Gastrocnemius medialis (tissue), 4 donors: Measurements from ENCODE around the gene TANC1.

Experiments used
- POLR2A ChIP-seq, 2 donors: fragments of 450-650 bp; IDR thresholded peaks; one replicate each; pipeline ENCODE4 v1.6.1; 2017; ENCODE audit warnings: antibody characterized with exemption in 2 of 2, mild to moderate bottlenecking in 2 of 2, moderate library complexity in 2 of 2
- TF ChIP-seq, protein P1 (sequence below), 5 experiments: fragments of 450-650 bp in 3 of 5; fragments of 200-600 bp in 2 of 5; sonication (generic) in 2 of 5; IDR thresholded peaks in 4 of 5; conservative IDR thresholded peaks in 1 of 5; 1 replicate in 4 of 5; 2 replicates in 1 of 5; pipeline ENCODE4 v1.5.1; 2016 to 2019; ENCODE audit warnings: antibody characterized with exemption in 5 of 5, mild to moderate bottlenecking in 3 of 5, moderate library complexity in 3 of 5

DNA sequence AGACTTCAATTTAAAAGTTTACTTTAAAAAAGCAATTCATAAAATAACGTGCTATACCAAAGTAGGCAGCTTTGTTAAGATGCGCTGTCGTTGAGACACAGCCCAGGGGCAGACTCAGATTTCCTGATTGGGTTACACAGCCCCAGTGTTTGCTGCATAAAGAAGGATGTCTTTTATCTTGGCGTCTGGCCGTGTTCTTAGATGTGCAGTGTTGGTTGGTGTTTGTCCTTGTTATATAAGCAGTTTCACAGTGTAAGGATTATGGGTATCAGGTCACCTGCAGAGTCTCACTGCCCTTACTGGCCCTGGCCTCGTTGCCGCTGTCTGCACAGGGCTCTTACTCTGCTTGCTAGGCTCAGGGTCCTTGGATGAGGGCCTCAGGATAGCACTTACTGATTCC, 209.5 kb downstream of the TANC1 start:
- TF ChIP-seq, protein P1, sequence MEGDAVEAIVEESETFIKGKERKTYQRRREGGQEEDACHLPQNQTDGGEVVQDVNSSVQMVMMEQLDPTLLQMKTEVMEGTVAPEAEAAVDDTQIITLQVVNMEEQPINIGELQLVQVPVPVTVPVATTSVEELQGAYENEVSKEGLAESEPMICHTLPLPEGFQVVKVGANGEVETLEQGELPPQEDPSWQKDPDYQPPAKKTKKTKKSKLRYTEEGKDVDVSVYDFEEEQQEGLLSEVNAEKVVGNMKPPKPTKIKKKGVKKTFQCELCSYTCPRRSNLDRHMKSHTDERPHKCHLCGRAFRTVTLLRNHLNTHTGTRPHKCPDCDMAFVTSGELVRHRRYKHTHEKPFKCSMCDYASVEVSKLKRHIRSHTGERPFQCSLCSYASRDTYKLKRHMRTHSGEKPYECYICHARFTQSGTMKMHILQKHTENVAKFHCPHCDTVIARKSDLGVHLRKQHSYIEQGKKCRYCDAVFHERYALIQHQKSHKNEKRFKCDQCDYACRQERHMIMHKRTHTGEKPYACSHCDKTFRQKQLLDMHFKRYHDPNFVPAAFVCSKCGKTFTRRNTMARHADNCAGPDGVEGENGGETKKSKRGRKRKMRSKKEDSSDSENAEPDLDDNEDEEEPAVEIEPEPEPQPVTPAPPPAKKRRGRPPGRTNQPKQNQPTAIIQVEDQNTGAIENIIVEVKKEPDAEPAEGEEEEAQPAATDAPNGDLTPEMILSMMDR (IDR thresholded peaks at IDR 0.05 in 4 of 5, conservative IDR thresholded peaks at IDR 0.05 in 1 of 5): no peak
- no peak for TF ChIP-seq POLR2A (IDR thresholded peaks at IDR 0.05)
